GM19372 (cell line): ENCODE data around the gene CFAP57.

Experiments used
- ATAC-seq: cut with Tn5 transposase; IDR thresholded peaks from one replicate; pipeline ENCODE4 v1.9.1; 2021; ENCODE audit warnings: mild to moderate bottlenecking, low read depth, moderate library complexity; ENCODE audit not compliant: unreplicated experiment

CFAP57 gene

GRCh38 chr1:43251024-43251423 is 78.9 kb downstream of the CFAP57 start:
- no peak for ATAC-seq

DNA sequence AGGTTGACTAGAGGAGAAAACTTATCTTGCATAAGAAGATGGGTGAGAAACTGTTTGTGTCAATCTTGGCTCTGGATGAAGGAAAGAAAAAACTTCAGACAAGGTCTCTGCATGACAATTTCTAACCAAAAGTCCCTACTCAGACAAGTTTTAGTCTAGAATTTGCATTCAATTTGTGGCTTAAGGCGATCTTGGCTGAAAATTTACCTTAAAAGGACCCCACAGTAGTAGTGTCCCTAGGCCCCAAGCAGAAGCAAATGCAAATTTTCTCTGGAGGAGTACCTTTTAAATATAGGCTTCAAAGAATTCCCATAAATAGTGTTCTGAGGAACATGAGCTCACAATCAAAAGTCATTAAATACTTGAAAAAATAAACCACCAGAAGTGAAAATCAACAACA is 80.1 kb downstream of the CFAP57 start:
- no peak for ATAC-seq

DNA sequence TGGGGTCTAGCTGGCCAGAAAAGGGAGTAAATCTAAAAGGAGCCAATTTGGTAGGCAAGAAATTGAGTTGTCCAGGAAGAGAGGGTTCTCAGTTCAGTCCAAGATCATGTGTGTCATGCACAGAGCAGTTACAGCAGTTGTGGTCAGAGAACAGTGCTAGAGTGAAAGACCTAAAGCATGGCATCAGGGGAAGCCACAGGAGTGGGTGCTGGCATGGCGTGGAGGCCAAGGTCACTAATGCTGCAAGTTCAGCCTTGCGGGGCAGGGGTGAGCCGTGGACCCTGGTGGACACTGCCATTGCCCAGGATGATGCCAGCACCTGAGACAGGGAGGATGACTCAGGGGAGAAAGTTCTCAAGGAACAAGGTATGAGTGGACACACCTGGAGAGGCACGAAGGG is 81.0 kb downstream of the CFAP57 start:
- ATAC-seq = no peak

GRCh38 chr1:43253876-43254275 is 81.7 kb downstream of the CFAP57 start:
- no peak for ATAC-seq

GRCh38 chr1:43255438-43256210 is 83.5 kb downstream of the CFAP57 start:
- ATAC-seq = no peak

DNA sequence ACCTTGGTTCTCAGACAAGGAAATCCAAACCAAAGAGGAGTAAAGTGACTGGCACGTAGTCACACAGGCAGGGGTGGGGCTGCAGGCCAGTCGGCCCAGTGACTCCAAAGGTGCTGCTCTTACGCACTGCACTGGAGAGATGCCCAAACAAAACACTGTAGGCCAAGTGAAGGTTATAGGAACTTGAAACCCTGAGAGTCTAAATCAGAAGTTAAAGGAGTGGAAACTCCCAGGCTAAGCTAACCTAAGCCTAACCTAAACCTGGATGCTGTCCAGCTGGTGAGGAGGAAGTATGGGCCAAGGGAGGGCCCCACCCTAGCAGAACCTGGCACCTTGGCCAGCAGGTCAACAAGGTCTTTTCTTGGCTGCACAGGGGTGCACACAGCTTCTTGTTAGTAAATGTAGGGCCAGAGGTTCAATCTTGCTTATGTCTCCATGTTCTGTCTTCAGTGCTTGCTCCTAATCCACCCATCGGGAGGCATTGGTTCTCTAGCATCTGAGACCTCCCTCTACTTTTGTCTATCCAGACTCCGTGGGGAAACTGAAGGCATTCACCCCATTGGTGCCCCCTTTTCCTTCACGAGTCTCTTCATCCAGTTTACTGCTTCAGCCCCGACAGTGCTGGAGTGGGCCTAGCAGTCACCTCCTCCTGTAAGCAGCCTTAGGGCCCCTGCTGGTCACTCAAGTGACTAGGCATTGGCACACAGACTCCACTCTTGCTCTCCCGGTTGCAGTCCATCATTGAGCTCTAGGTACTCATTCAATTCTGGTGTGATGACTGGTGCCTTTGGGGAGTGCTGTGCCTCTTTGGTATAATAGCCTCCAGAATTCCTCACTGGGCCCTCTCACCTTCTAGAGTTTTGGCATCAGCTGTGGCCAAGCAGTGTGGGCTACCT is 84.8 kb downstream of the CFAP57 start:
- no peak for ATAC-seq

DNA sequence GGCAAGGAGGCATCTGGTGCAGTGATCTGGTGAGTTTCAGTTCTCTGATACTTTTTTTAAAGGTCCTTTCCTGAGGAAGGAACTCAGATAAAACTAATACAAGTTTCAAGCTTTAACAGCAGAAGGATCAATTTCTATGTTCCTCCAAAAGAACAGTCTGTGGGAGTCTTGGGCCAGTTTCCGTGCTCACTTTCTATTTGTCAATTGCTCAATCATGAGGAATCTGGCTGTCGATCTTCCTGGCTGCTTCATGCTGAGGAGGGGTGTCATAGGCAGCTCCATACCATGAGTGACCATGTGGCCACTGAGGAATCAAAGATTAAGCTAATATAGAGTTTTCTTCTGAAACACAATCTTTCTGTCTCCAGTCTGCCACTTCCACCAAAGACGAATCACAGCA is 86.2 kb downstream of the CFAP57 start:
- no peak for ATAC-seq

GRCh38 chr1:43265431-43265830 is 93.3 kb downstream of the CFAP57 start:
- ATAC-seq = no peak

GRCh38 chr1:43266881-43267280 is 94.8 kb downstream of the CFAP57 start:
- no peak for ATAC-seq

GRCh38 chr1:43267291-43267805 is 95.2 kb downstream of the CFAP57 start:
- no peak for ATAC-seq

DNA sequence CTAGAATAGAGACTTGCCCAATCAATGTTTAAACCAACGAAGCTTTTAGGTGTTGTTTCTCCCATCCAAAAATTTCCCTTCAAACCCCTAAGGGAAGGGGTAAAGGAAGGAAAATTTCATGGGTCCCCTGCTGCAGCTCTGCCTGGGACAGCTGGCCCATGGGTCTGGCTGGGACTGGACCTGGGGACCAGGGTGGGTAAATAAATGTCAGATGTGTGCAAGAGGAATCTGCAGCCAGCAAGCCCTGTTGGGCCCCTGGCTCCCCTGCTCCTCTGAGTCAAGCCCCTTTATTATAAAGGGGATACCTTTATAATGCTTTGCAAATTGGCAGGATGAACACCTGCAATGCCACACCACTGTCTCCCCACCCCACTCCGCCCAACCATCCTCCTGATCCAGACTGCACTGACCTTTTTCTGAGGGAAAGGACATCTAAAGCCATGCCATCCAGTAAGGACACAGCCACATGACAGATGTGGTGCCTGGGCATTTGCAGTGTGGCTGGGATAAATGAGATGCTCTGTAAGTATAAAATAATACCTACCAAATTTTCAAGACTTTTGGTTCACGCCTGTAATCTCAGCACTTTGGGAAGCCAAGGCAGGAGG is 95.8 kb downstream of the CFAP57 start:
- no peak for ATAC-seq

DNA sequence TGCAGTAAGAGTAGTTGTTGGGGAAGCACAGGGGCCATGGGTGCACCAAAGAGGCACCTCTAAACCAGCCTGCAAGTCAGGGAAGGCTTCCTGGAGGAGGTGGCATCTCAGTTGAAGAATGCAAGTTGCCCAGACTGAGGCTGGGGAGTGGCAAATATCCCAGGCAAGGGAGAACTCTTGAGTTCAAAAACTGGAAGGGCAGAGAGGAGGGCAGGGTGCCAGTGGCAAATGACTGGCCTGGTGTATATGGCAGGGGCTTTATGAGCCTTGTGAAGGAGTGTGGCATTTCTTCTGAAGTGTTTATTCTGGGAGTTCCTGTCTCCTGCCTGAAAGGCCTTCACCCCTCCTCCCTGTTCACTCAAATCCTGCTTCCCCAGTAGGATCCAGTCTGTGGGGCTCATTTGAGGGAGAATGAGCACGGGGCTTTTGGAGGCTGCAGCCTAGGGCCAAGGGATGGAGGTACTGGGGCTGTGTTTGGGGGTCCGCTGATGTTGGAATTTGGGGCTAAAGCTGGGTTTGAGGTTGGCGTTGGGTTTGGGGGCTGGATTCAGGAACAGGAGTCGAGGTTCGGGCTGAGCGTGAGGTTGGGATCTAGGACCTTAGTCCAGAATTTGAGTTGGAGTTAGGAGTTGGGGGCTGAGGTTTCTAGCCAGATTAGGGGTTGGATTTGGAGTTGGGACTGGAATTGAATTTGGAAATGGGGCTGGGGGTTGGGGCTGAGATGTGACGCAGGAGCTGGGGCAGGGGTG is 97.7 kb downstream of the CFAP57 start, which contains the start of gene TMEM125:
TMEM125 (plus strand) TSS at position 357 of the 749 bp plus-strand sequence. CDS start 2,740 bp downstream, outside the sequence.
- no peak for ATAC-seq

DNA sequence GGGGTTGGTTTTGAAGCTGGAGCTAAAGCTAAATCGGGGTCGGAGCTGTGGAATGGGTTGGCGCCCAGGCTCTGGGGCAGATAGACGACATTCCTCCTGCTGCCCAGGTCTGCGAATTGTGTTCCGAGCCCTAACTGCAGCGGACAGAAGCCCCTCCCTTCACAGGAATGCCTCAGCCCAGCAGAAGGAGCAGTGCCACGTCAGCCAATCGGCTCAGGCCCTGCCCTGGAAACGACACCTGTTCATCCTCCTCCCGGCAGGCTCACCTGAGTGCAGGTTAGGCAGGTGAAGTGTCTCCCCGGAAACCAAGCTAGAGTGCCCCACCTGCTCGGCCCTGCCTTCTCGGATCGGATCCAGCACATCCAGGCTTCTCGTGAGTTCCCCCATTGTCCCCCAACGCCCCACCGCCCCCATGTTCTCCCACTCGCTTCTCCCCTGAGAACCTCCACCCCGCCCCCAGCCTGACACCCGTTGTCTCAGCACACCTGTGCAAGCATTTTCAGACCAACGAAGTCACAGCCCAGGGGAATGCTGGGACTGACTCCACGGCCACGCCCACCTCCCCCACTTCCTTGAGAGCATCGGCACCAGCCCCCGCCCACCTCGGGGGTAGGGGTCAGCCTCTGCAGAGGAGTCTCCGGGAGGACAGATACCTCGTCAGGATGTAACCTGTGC is 98.4 kb downstream of the CFAP57 start:
- ATAC-seq = no peak

- ATAC-seq = no peak
Observed at GRCh38 chr1:43271186-43272118, 99.3 kb downstream of the CFAP57 start.

DNA sequence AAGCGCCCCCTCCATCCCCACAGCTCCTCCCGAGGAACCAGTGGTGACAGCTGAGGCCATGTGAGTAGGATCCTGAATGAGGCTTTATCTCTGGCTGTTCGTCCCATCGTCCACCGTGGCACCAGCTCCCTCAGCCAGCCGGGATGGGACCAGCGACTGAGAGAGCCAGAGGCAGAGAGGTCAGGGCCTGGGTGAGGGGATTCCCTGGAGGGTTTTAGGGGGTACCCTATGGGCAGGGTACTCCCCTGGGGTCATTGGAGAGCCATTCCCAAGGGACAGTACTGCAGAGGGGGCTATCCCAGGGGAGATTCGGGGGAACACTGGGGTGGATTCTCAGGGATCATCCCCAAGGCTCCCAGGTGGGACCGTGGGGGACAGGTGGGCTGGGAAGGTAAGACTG is 100.0 kb downstream of the CFAP57 start:
- ATAC-seq = no peak

DNA sequence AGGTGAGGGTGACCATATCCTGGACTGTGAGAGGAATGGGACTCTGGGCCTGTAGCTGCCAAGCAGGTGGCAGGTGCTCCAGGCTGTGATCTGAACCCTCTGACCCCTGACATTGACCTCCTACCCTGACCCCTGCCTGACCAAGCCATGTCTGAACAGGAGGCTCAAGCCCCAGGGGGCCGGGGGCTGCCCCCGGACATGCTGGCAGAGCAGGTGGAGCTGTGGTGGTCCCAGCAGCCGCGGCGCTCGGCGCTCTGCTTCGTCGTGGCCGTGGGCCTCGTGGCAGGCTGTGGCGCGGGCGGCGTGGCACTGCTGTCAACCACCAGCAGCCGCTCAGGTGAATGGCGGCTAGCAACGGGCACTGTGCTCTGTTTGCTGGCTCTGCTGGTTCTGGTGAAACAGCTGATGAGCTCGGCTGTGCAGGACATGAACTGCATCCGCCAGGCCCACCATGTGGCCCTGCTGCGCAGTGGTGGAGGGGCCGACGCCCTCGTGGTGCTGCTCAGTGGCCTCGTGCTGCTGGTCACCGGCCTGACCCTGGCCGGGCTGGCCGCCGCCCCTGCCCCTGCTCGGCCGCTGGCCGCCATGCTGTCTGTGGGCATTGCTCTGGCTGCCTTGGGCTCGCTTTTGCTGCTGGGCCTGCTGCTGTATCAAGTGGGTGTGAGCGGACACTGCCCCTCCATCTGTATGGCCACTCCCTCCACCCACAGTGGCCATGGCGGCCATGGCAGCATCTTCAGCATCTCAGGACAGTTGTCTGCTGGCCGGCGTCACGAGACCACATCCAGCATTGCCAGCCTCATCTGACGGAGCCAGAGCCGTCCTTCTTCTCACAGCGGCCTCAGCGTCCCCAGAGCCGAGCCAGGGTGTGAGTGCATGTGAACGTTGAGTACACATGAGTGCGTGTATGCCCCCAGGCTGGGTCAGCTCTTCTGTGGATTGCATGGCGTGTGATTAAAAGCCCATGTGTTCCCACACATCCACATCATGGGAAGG is 100.7 kb downstream of the CFAP57 start:
- no peak for ATAC-seq

DNA sequence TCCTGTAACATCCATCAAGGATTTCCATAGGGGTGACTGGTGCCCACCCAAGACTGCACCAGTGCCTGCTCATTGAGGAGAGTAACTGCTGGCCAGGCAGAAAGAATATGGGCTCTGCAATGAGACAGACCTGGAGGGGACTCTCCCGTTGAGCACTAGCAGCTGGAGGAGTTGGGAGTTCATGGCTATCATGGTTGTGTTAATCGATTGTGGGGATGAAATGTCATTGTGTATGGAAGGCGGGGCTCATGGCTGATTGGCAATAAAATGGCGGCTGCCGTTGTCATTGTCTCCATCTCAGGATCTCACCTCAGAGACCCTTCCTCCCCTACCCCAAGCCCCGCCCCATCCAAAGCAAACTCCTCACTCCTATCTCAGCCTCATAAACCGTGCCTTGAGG is 101.6 kb downstream of the CFAP57 start:
- no peak for ATAC-seq
